Adrenal gland (tissue), 5 donors: Measurements from ENCODE around the gene CKS1B.

Source experiments
- POLR2A ChIP-seq, 2 donors: fragments of 450-650 bp; IDR thresholded peaks; one replicate each; pipeline ENCODE4 v1.6.1; 2017; ENCODE audit warnings: antibody characterized with exemption in 2 of 2, mild to moderate bottlenecking in 2 of 2, moderate library complexity in 1 of 2
- TF ChIP-seq, protein P1 (sequence below), 6 experiments: fragments of 450-650 bp in 4 of 6; fragments of 200-600 bp in 2 of 6; sonication (generic) in 1 of 6; IDR thresholded peaks; 1 replicate in 5 of 6; 2 replicates in 1 of 6; pipeline versions ENCODE4 v1.5.1 to v1.8.0; 2016 to 2021; ENCODE audit warnings: antibody characterized with exemption in 6 of 6, mild to moderate bottlenecking in 2 of 6, moderate library complexity in 1 of 6
- donor health status: DM: no; HTN: no; CAD: no.

DNA sequence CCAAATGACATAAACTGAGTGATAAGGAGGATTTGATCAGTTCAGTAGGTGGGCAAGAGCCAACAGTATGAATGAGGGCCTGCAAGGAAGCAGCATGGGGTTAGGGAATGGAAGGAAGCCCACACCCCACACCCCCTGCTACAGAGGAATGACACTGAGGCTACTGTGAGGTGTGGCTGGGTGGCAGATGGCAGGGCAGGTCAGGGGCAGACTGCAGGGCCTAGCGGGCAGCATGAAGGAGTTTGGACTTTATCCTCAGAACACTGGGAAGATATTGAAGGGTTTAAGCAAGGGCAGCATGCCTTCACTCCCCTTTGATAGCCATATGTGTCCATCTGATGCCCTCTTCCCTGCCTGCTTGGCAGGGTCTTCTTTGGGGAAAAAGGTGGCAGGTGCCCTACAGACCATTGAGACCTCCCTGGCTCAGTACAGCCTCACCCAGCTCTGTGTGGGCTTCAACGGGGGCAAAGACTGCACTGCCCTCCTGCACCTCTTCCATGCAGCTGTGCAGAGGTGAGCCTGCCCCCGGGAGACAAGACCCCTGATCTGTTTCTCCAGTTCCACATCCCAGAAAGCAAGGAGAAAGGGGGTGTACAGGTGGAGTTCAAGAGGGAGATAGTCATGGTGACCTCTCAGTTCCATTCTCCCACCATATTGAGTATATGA lies 14.8 kb downstream of the CKS1B start:
- TF ChIP-seq POLR2A (IDR thresholded peaks at IDR 0.05) = no peak
- TF ChIP-seq, protein P1, sequence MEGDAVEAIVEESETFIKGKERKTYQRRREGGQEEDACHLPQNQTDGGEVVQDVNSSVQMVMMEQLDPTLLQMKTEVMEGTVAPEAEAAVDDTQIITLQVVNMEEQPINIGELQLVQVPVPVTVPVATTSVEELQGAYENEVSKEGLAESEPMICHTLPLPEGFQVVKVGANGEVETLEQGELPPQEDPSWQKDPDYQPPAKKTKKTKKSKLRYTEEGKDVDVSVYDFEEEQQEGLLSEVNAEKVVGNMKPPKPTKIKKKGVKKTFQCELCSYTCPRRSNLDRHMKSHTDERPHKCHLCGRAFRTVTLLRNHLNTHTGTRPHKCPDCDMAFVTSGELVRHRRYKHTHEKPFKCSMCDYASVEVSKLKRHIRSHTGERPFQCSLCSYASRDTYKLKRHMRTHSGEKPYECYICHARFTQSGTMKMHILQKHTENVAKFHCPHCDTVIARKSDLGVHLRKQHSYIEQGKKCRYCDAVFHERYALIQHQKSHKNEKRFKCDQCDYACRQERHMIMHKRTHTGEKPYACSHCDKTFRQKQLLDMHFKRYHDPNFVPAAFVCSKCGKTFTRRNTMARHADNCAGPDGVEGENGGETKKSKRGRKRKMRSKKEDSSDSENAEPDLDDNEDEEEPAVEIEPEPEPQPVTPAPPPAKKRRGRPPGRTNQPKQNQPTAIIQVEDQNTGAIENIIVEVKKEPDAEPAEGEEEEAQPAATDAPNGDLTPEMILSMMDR (IDR thresholded peaks at IDR 0.05) = no peak
